IMR-90 (cell line): Measurements from ENCODE around the gene GRK2. TPM values are rescaled to one million over a fixed set of nuclear protein-coding genes. Genes with fewer than 3 reads are reported as not detected.
A peak's percentile ranks its signal among the peaks of the same experiment; 100 is the strongest.

ENCODE experiments used
- ATAC-seq: fragments of 200-7000 bp; cut with Tn5 transposase; 2 replicates; pipeline ENCODE4 v1.9.1; 2020; ENCODE audit warnings: low read depth, mild to moderate bottlenecking, moderate library complexity
- BruUV-seq: library from RNA; stranded (reverse); fragments of 400-500 nt; replicated peaks from 2 replicates; lab custom pipeline; 2021; lab: Mats Ljungman, UMichigan
- CTCF ChIA-PET: fragments of 300-600 bp; formaldehyde crosslinking; extraction: SDS; loops from one replicate; lab custom pipeline; 2021; ENCODE audit warnings: antibody characterized with exemption; lab: Yijun Ruan, JAX
- POLR2A ChIA-PET: fragments of 300-600 bp; sonication (Branson Sonifier 250); formaldehyde crosslinking; loops from one replicate; lab custom pipeline; 2022; ENCODE audit warnings: antibody characterized with exemption; ENCODE audit not compliant: unreplicated experiment; lab: Charles Lee
- DNase-seq: peaks from one replicate; pipeline ENCODE4 v3.0.0; 2013
- H2AFZ ChIP-seq: replicated peaks from 2 replicates; pipeline ENCODE3; 2013; ENCODE audit warnings: low read length, mild to moderate bottlenecking; ENCODE audit not compliant: poor library complexity
- H2AK5ac ChIP-seq: 2 replicates; pipeline ENCODE4 v1.6.1; 2013; ENCODE audit warnings: low read depth, low read length, inconsistent platforms
- H2AK9ac ChIP-seq: replicated peaks from 2 replicates; pipeline ENCODE3; 2013; ENCODE audit warnings: mild to moderate bottlenecking, low read depth, low read length, moderate library complexity; ENCODE audit not compliant: poor library complexity
- H2BK120ac ChIP-seq: 2 replicates; pipeline ENCODE4 v1.6.1; 2013; ENCODE audit warnings: low read depth, low read length, inconsistent platforms
- H2BK15ac ChIP-seq: 3 replicates; pipeline ENCODE4 v1.6.1; 2013; ENCODE audit warnings: low read depth, low read length, inconsistent platforms
- H2BK20ac ChIP-seq: 2 replicates; pipeline ENCODE4 v1.6.1; 2013; ENCODE audit warnings: low read depth, mild to moderate bottlenecking, inconsistent platforms, low read length, moderate library complexity
- H2BK5ac ChIP-seq: 2 replicates; pipeline ENCODE4 v1.6.1; 2013; ENCODE audit warnings: mild to moderate bottlenecking, low read depth, low read length, inconsistent platforms; ENCODE audit not compliant: poor library complexity, severe bottlenecking
- H3K14ac ChIP-seq: replicated peaks from 2 replicates; pipeline ENCODE4 v1.6.1; 2013; ENCODE audit warnings: low read depth, low read length, inconsistent platforms
- H3K18ac ChIP-seq: 2 replicates; pipeline ENCODE4 v1.6.1; 2013; ENCODE audit warnings: low read depth, low read length, control low read depth
- H3K23ac ChIP-seq: 2 replicates; pipeline ENCODE4 v1.6.1; 2013; ENCODE audit warnings: low read depth, low read length, inconsistent platforms
- H3K27ac ChIP-seq: 2 replicates; pipeline ENCODE4 v1.5.1; 2013; ENCODE audit warnings: mild to moderate bottlenecking, control low read depth, low read length; ENCODE audit not compliant: insufficient read depth
- H3K27me3 ChIP-seq: 2 replicates; pipeline ENCODE4 v1.6.1; 2013; ENCODE audit warnings: low read length; ENCODE audit not compliant: control insufficient read depth, insufficient read depth
- H3K36me3 ChIP-seq: 2 replicates; pipeline ENCODE4 v1.6.1; 2013; ENCODE audit warnings: low read length, mixed read lengths; ENCODE audit not compliant: control insufficient read depth, insufficient read depth
- H3K4ac ChIP-seq: 2 replicates; pipeline ENCODE4 v1.6.1; 2013; ENCODE audit warnings: low read depth, low read length, inconsistent platforms
- H3K4me1 ChIP-seq: 2 replicates; pipeline ENCODE4 v1.6.1; 2013; ENCODE audit warnings: low read length, mixed read lengths; ENCODE audit not compliant: control insufficient read depth, insufficient read depth
- H3K4me2 ChIP-seq: 2 replicates; pipeline ENCODE4 v1.6.1; 2013; ENCODE audit warnings: low read depth, mild to moderate bottlenecking, control low read depth, low read length, moderate library complexity
- H3K4me3 ChIP-seq: 2 replicates; pipeline ENCODE4 v1.5.1; 2013; ENCODE audit warnings: low read depth, mild to moderate bottlenecking, control low read depth, low read length, moderate library complexity; ENCODE audit not compliant: insufficient read depth
- H3K56ac ChIP-seq: 2 replicates; pipeline ENCODE4 v1.6.1; 2013; ENCODE audit warnings: low read length, inconsistent platforms; ENCODE audit not compliant: insufficient read depth; ENCODE audit errors: extremely low read depth
- H3K79me1 ChIP-seq, 2 experiments: 2 replicates each; pipeline ENCODE4 v1.6.1; 2013; ENCODE audit warnings: low read length in 2 of 2, inconsistent platforms in 1 of 2, low read depth in 1 of 2
- H3K9ac ChIP-seq: 2 replicates; pipeline ENCODE4 v1.6.1; 2013; ENCODE audit warnings: low read depth, low read length, control low read depth
- H3K9me1 ChIP-seq: 2 replicates; pipeline ENCODE4 v1.6.1; 2013; ENCODE audit warnings: low read length, inconsistent platforms; ENCODE audit not compliant: insufficient read depth
- H3K9me3 ChIP-seq: 2 replicates; pipeline ENCODE4 v1.6.1; 2013; ENCODE audit warnings: low read length; ENCODE audit not compliant: control insufficient read depth, insufficient read depth
- H4K20me1 ChIP-seq: 2 replicates; pipeline ENCODE4 v1.6.1; 2013; ENCODE audit warnings: low read length, inconsistent platforms; ENCODE audit not compliant: insufficient read depth
- H4K5ac ChIP-seq: 2 replicates; pipeline ENCODE4 v1.6.1; 2013; ENCODE audit warnings: mild to moderate bottlenecking, low read depth, low read length, control low read depth
- H4K8ac ChIP-seq, 2 experiments: 2 replicates each; pipeline ENCODE4 v1.6.1; 2013; ENCODE audit warnings: low read depth in 2 of 2, low read length in 2 of 2, control low read depth in 1 of 2, inconsistent platforms in 1 of 2
- H4K91ac ChIP-seq: 2 replicates; pipeline ENCODE4 v1.6.1; 2013; ENCODE audit warnings: low read depth, low read length, inconsistent platforms; ENCODE audit not compliant: insufficient read depth
- BHLHE40 ChIP-seq: fragments of 150-350 bp; IDR thresholded peaks from 2 replicates; pipeline ENCODE4 v1.6.1; 2016; ENCODE audit warnings: mild to moderate bottlenecking, low read depth, low read length
- CEBPB ChIP-seq: IDR thresholded peaks from 2 replicates; pipeline ENCODE4 v1.6.1; 2012; ENCODE audit warnings: low read depth, low read length, improper control_type of control experiment
- ELK1 ChIP-seq: fragments of 150-350 bp; IDR thresholded peaks from 2 replicates; pipeline ENCODE4 v1.6.1; 2016; ENCODE audit warnings: low read depth, mild to moderate bottlenecking, low read length, moderate library complexity, borderline replicate concordance
- FOS ChIP-seq: fragments of 150-350 bp; IDR thresholded peaks from 2 replicates; pipeline ENCODE4 v1.6.1; 2016; ENCODE audit warnings: low read depth, low read length
- MAFK ChIP-seq: IDR thresholded peaks from 2 replicates; pipeline ENCODE4 v1.6.1; 2012; ENCODE audit warnings: low read depth, low read length, improper control_type of control experiment
- MAZ ChIP-seq: IDR thresholded peaks from 2 replicates; pipeline ENCODE4 v1.6.1; 2012; ENCODE audit warnings: low read depth, mild to moderate bottlenecking, low read length, improper control_type of control experiment, moderate library complexity, borderline replicate concordance
- MXI1 ChIP-seq: IDR thresholded peaks from 2 replicates; pipeline ENCODE4 v1.6.1; 2012; ENCODE audit warnings: low read depth, mild to moderate bottlenecking, low read length, moderate library complexity, borderline replicate concordance
- NFE2L2 ChIP-seq: fragments of 150-350 bp; IDR thresholded peaks from 2 replicates; pipeline ENCODE4 v1.6.1; 2016; ENCODE audit warnings: low read depth, mild to moderate bottlenecking, low read length
- POLR2A ChIP-seq: IDR thresholded peaks from 2 replicates; pipeline ENCODE4 v1.6.1; 2012; ENCODE audit warnings: mild to moderate bottlenecking, low read depth, low read length
- RAD21 ChIP-seq: IDR thresholded peaks from 2 replicates; pipeline ENCODE4 v1.6.1; 2012; ENCODE audit warnings: low read length, improper control_type of control experiment
- RCOR1 ChIP-seq: IDR thresholded peaks from 2 replicates; pipeline ENCODE4 v1.6.1; 2012; ENCODE audit warnings: mild to moderate bottlenecking, low read length, improper control_type of control experiment; ENCODE audit not compliant: insufficient replicate concordance
- RFX5 ChIP-seq: IDR thresholded peaks from 2 replicates; pipeline ENCODE4 v1.8.0; 2012; ENCODE audit warnings: low read depth, mild to moderate bottlenecking, low read length, moderate library complexity
- SMC3 ChIP-seq: fragments of 150-350 bp; IDR thresholded peaks from 2 replicates; pipeline ENCODE4 v1.6.1; 2016; ENCODE audit warnings: low read depth, mild to moderate bottlenecking, antibody characterized with exemption, low read length, moderate library complexity
- USF2 ChIP-seq: fragments of 150-350 bp; IDR thresholded peaks from 2 replicates; pipeline ENCODE4 v1.6.1; 2017; ENCODE audit warnings: mild to moderate bottlenecking, antibody characterized with exemption, low read length, low read depth
- WGBS, 2 experiments: methylation state at CpG; one replicate each; pipeline versions ENCODE4 v1.1.5 to v1.1.7; 2013; ENCODE audit warnings: missing lambda C conversion rate in 2 of 2; ENCODE audit not compliant: insufficient read length in 1 of 2; ENCODE audit errors: extremely low coverage in 2 of 2; 5-methylcytosine and 5-hydroxymethylcytosine counted together
- dilution Hi-C: fragments of 300-500 bp; cut with HindIII; formaldehyde crosslinking; loops from one replicate; pipeline ENCODE4 v1.14.3; 2018; ENCODE audit warnings: low sequenced_read_pairs; ENCODE audit not compliant: unreplicated experiment
- in situ Hi-C: fragments of 300-500 bp; cut with MboI; formaldehyde crosslinking; loops from 3 replicates; pipeline ENCODE4 v1.14.3; 2019; ENCODE audit warnings: low sequenced_read_pairs, inconsistent platforms, mixed read lengths
- intact Hi-C: fragments of 100-400 bp; cut with micrococcal nuclease; formaldehyde crosslinking; loops from 2 replicates; pipeline ENCODE4 v1.10.0; 2022
- polyA plus RNA-seq, 3 experiments: library from polyadenylated mRNA; depleted of rRNA; stranded (reverse); fragments of >200 nt; gene quantifications; 2 replicates each; pipeline ENCODE4 v1.2.3, GENCODE V29; 2012; ENCODE audit warnings: low replicate concordance in 1 of 3
- total RNA-seq: library from RNA; depleted of rRNA; stranded (reverse); fragments of >200 nt; gene quantifications from 2 replicates; pipeline ENCODE4 v1.2.3, GENCODE V29; 2012

The GRK2 gene
- total and polyA plus RNA-seq, 2 of the 4 experiments (the other 2 are of a cell fraction) = 26.7 to 41.8 TPM

- H3K18ac ChIP-seq = no peak overlapping the region
- TF ChIP-seq MAFK = no peak
- no peak for TF ChIP-seq NFE2L2
- no peak for TF ChIP-seq BHLHE40
- TF ChIP-seq USF2 = no peak
- no peak for TF ChIP-seq MAZ
- no peak for TF ChIP-seq CEBPB
- TF ChIP-seq RCOR1 = no peak
- TF ChIP-seq POLR2A = no peak
- no peak for TF ChIP-seq RAD21
- TF ChIP-seq RFX5 = no peak
- TF ChIP-seq SMC3 = no peak
- no peak for TF ChIP-seq MXI1
- no peak for TF ChIP-seq ELK1
- TF ChIP-seq FOS = no peak
Measured at GRCh38 chr11:67261946-67262681, 4.2 kb upstream of the GRK2 start.

More at GRCh38 chr11:67261946-67262681, 4.2 kb upstream of the GRK2 start:
- H4K20me1 ChIP-seq = peaks cover under 1% of the 10 kb centered on the region; the same call in 1 of the 2 replicates
- no peak overlapping the region for H2BK15ac ChIP-seq
- ATAC-seq = no peak
- no peak overlapping the region for H4K5ac ChIP-seq
- POLR2A ChIA-PET = interaction anchor here (1.0 kb wide), 1 partner anchor 55 kb away, joined by 7 read pairs; no protein-coding TSS in a partner anchor
- intact Hi-C loops = loop anchor here (1.0 to 2.0 kb wide), 3 partner anchors 27 to 121 kb away; partner anchors contain the start of gene ANKRD13D
- H3K4ac ChIP-seq = no peak overlapping the region
- H2AK9ac ChIP-seq = peak overlapping the region; percentile 17
- H3K27me3 ChIP-seq = no peaks in the 10 kb centered on the region
- H2AK5ac ChIP-seq = peak overlapping the region; percentile 33; the same call in 1 of the 2 replicates
- CTCF ChIA-PET = interaction anchor here (0.9 to 2.2 kb wide), 3 partner anchors 55 to 121 kb away, joined by 4 to 13 read pairs (median 4); no protein-coding TSS in a partner anchor
- in situ Hi-C loops = loop anchor here (5.0 kb wide), 2 partner anchors 55 to 120 kb away; no protein-coding TSS in a partner anchor
- H3K56ac ChIP-seq = no peak overlapping the region
- H4K91ac ChIP-seq = no peak overlapping the region
- H3K79me1 ChIP-seq = peaks cover 0 to 14% of the 10 kb centered on the region in 2 experiments; a peak in 3 of 4 replicates
- no TSS peak for BruUV-seq
- H3K9me3 ChIP-seq = no peaks in the 10 kb centered on the region
- no peak overlapping the region for H3K4me2 ChIP-seq
- no peak overlapping the region for H3K27ac ChIP-seq
- H3K9me1 ChIP-seq = peaks cover 14% of the 10 kb centered on the region; the same call in 1 of the 2 replicates
- H2BK120ac ChIP-seq = no peak overlapping the region
- DNase-seq = no peak
- no peak overlapping the region for H2BK5ac ChIP-seq
- no peak overlapping the region for H3K9ac ChIP-seq
- H2BK20ac ChIP-seq = no peak overlapping the region
- peaks cover 10% of the 10 kb centered on the region for H3K4me1 ChIP-seq
- dilution Hi-C loops = no loop called here
- H3K36me3 ChIP-seq = peaks cover 2% of the 10 kb centered on the region; the same call in 1 of the 2 replicates
- WGBS, 2 experiments = 58% methylated on average over 10 of the region's 18 CpGs; no CpG with 5 or more reads in 1 of the 2 experiments
- no peak overlapping the region for H3K4me3 ChIP-seq
- H3K23ac ChIP-seq = no peak overlapping the region
- peak overlapping the region; percentile 41 to 92; a peak in 2 of 4 replicates for H4K8ac ChIP-seq
- peak overlapping the region; percentile 96 for H2AFZ ChIP-seq
- H3K14ac ChIP-seq = no peak overlapping the region
